Mesangial cell (primary cell): ENCODE results near the gene PCDHB4. TPM values are rescaled to one million over a fixed set of nuclear protein-coding genes. Genes with fewer than 3 reads are reported as not detected.

Source experiments
- total RNA-seq: library from RNA; depleted of rRNA; stranded (reverse); fragments of >200 nt; gene quantifications from 2 replicates; pipeline ENCODE4 v1.2.3, GENCODE V29; 2015

Gene PCDHB4
- 0.13 and 0.49 TPM in 2 replicates for total RNA-seq

GRCh38 chr5:141121563-141121962 lies at the start of gene PCDHB4:
PCDHB4 (plus strand) TSS chr5:141121818; CDS start chr5:141121999, 181 bp downstream.

DNA sequence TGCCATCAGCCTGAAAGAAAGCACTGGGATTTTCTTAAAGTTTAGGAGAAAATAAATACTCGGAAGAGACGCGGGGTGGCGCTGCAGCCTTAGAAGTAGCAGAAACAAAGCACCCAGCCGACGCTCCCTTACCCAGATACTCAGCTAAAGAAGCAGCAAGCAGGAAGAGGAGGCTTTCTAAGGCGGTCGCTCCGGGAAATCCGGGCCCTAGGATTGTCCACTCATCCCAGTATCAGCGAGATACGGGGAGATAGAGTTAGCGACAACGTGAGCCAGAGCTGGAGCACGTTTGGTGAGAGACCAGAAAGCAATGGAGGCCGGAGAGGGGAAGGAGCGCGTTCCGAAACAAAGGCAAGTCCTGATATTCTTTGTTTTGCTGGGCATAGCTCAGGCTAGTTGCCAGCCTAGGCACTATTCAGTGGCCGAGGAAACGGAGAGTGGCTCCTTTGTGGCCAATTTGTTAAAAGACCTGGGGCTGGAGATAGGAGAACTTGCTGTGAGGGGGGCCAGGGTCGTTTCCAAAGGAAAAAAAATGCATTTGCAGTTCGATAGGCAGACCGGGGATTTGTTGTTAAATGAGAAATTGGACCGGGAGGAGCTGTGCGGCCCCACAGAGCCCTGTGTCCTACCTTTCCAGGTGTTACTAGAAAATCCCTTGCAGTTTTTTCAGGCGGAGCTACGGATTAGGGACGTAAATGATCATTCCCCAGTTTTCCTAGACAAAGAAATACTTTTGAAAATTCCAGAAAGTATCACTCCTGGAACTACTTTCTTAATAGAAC lies 26.9 kb upstream of the PCDHB4 start, which contains the start of gene PCDHB2:
PCDHB2 (plus strand) TSS at position 135 of the 782 bp plus-strand sequence; CDS start at position 311, 176 bp downstream.

DNA sequence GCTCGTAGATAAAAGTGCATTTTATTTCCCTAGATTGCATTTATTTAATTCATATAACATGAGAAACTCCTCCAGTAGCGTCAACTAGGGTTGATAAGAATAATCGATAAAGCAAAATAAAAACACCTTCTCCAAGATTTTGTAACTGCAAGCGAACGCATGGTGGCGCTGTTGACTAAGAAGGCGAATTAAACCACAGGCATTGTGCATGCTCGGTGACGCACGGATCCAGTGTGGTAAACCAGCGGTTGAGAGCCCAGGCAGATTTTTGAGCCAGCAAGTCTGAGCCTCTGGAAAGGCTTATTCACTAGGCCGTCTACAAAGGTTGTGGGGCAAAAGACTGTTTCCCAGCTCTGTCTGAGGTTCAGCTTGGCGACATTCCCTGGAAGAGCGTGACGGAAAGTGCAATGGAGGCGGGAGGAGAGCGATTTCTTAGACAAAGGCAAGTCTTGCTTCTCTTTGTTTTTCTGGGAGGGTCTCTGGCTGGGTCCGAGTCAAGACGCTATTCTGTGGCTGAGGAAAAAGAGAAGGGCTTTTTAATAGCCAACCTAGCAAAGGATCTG lies 21.3 kb upstream of the PCDHB4 start, which contains the start of gene PCDHB3:
PCDHB3 (plus strand) TSS at position 231 of the 563 bp plus-strand sequence; CDS start at position 408, 177 bp downstream.

GRCh38 chr5:141135030-141135717 lies 13.6 kb downstream of the PCDHB4 start, which contains the start of gene PCDHB5:
PCDHB5 (plus strand) TSS chr5:141135206; CDS start chr5:141135435, 229 bp downstream.

DNA sequence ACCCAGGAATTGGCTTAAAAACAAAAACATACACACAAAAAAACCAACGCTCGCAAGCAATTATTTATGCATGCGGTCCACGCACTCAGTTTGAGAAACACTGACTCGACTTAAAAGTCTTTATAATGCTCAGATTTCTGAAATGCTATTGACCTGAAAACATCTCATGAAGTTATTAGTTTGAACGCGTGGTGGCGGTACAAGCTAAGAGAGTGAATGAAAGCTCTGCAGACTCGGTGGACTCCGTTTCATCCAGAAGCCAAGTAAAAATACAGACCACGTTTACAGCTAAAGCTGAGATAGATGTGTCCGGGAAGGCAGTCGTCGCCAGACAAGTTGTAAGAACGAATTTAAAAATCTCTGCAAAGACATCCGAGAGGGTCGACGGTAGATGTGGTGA lies 28.2 kb downstream of the PCDHB4 start, which contains the start of gene PCDHB6:
PCDHB6 (plus strand) TSS at position 246 of the 400 bp plus-strand sequence. CDS start 201 bp downstream, outside the sequence.

DNA sequence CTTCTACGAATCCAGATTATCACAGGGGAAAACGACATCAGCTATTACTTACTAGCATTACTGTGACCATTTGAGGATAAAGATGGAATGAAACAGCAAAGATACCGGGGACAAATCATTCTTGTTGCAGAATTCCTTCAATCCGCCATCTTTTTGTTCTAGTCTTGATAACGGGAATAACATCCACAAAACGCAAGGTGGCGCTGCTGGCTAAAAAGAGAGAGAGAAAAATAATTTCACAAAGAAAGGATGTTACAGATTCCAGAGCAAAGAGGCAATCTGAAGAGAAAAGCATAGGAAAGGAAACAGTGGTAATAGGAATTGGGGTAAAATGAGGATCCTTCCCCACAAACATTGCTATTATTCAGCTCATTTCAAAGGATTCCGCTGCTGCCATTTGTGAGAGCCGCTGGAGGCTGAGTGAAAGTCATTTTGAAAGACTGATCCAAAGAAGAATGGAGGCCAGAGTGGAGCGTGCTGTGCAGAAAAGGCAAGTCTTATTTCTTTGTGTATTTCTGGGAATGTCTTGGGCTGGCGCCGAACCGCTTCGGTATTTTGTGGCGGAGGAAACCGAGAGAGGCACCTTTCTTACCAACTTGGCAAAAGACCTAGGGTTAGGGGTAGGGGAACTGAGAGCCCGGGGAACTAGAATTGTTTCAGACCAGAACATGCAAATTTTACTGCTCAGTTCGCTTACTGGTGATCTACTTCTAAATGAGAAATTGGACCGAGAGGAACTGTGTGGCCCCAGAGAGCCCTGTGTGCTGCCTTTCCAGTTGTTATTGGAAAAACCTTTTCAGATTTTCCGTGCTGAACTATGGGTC lies 51.0 kb downstream of the PCDHB4 start, which contains the start of gene PCDHB7:
PCDHB7 (plus strand) TSS at position 264 of the 824 bp plus-strand sequence; CDS start at position 456, 192 bp downstream.

Other genes with a start within 250 kb of the PCDHB4 start
- 0.25 TPM in 1 of 2 replicates, not detected in the other for gene PCDHA12, start 246.5 kb upstream of the PCDHB4 start, total RNA-seq
- gene PCDHA13, start 239.7 kb upstream of the PCDHB4 start, total RNA-seq = not detected in 2 replicates
- under 0.01 TPM in 1 of 2 replicates, not detected in the other for gene PCDHAC1, start 195.5 kb upstream of the PCDHB4 start, total RNA-seq
- 0.25 and 0.65 TPM in 2 replicates for gene PCDHAC2, start 155.3 kb upstream of the PCDHB4 start, total RNA-seq
- gene PCDHB1, start 70.4 kb upstream of the PCDHB4 start, total RNA-seq = not detected in 2 replicates
- 0.49 and 0.76 TPM in 2 replicates for gene PCDHB2, start 27.2 kb upstream of the PCDHB4 start, total RNA-seq
- gene PCDHB3, start 21.3 kb upstream of the PCDHB4 start, total RNA-seq = 0.16 and 0.38 TPM in 2 replicates
- 0.33 and 1.5 TPM in 2 replicates for gene PCDHB5, start 13.4 kb downstream of the PCDHB4 start, total RNA-seq
- under 0.01 TPM in 1 of 2 replicates, not detected in the other for gene PCDHB6, start 28.2 kb downstream of the PCDHB4 start, total RNA-seq
- gene PCDHB7, start 50.8 kb downstream of the PCDHB4 start, total RNA-seq = 0.16 and 0.63 TPM in 2 replicates
- 0.25 TPM in 1 of 2 replicates, not detected in the other for gene PCDHB8, start 56.0 kb downstream of the PCDHB4 start, total RNA-seq
- 0.16 and 0.63 TPM in 2 replicates for gene PCDHB16, start 60.6 kb downstream of the PCDHB4 start, total RNA-seq
- 0.25 TPM in 1 of 2 replicates, not detected in the other for gene PCDHB9, start 65.3 kb downstream of the PCDHB4 start, total RNA-seq
- gene PCDHB10, start 70.5 kb downstream of the PCDHB4 start, total RNA-seq = 0.16 and 0.89 TPM in 2 replicates
- gene PCDHB11, start 77.8 kb downstream of the PCDHB4 start, total RNA-seq = 0.16 and 0.63 TPM in 2 replicates
- under 0.01 and 0.25 TPM in 2 replicates for gene PCDHB12, start 86.9 kb downstream of the PCDHB4 start, total RNA-seq
- 0.16 and 1.1 TPM in 2 replicates for gene PCDHB13, start 92.1 kb downstream of the PCDHB4 start, total RNA-seq
- 0.16 and 0.63 TPM in 2 replicates for gene PCDHB14, start 101.5 kb downstream of the PCDHB4 start, total RNA-seq
- gene PCDHB15, start 123.6 kb downstream of the PCDHB4 start, total RNA-seq = 0.16 and 1.0 TPM in 2 replicates
- 0.63 TPM in 1 of 2 replicates, not detected in the other for gene SLC25A2, start 182.2 kb downstream of the PCDHB4 start, total RNA-seq
- 24.3 and 29.2 TPM in 2 replicates for gene TAF7, start 199.0 kb downstream of the PCDHB4 start, total RNA-seq
- gene PCDHGA1, start 208.7 kb downstream of the PCDHB4 start, total RNA-seq = 0.33 and 0.51 TPM in 2 replicates
- 1.1 and 4.1 TPM in 2 replicates for gene PCDHGA2, start 216.9 kb downstream of the PCDHB4 start, total RNA-seq
- gene PCDHGA3, start 222.0 kb downstream of the PCDHB4 start, total RNA-seq = 0.65 and 2.5 TPM in 2 replicates
- 0.49 and 2.9 TPM in 2 replicates for gene PCDHGB1, start 228.3 kb downstream of the PCDHB4 start, total RNA-seq
- gene PCDHGA4, start 233.2 kb downstream of the PCDHB4 start, total RNA-seq = 0.33 and 2.2 TPM in 2 replicates
- 0.65 and 2.5 TPM in 2 replicates for gene PCDHGB2, start 238.2 kb downstream of the PCDHB4 start, total RNA-seq
- 0.33 and 1.5 TPM in 2 replicates for gene PCDHGA5, start 242.3 kb downstream of the PCDHB4 start, total RNA-seq
- gene PCDHGB3, start 248.4 kb downstream of the PCDHB4 start, total RNA-seq = 0.98 and 3.8 TPM in 2 replicates